Parathyroid adenoma (tissue), 2 donors: ENCODE data around the gene CFAP52.

Experiments used
- H2AFZ ChIP-seq: fragments of 300-600 bp; sonication (generic); one replicate; pipeline ENCODE4 v1.7.0; 2017; ENCODE audit warnings: antibody characterized with exemption, mild to moderate bottlenecking
- H3K27ac ChIP-seq: fragments of 300-600 bp; sonication (generic); one replicate; pipeline ENCODE4 v1.7.0; 2017
- H3K27me3 ChIP-seq: fragments of 300-600 bp; sonication (generic); one replicate; pipeline ENCODE4 v1.7.0; 2017; ENCODE audit warnings: low read length; ENCODE audit not compliant: control insufficient read depth, insufficient read depth
- H3K36me3 ChIP-seq: fragments of 300-600 bp; sonication (generic); one replicate; pipeline ENCODE4 v1.7.0; 2017; ENCODE audit warnings: low read length; ENCODE audit not compliant: control insufficient read depth, insufficient read depth
- H3K4me1 ChIP-seq: fragments of 300-600 bp; sonication (generic); one replicate; pipeline ENCODE4 v1.7.0; 2017; ENCODE audit warnings: control low read depth
- H3K4me2 ChIP-seq: fragments of 300-600 bp; sonication (generic); one replicate; pipeline ENCODE4 v1.7.0; 2017; ENCODE audit warnings: low read length
- H3K4me3 ChIP-seq: fragments of 300-600 bp; sonication (generic); one replicate; pipeline ENCODE4 v1.7.0; 2017; ENCODE audit warnings: low read depth, low read length
- H3K79me2 ChIP-seq: fragments of 300-600 bp; sonication (generic); one replicate; pipeline ENCODE4 v1.7.0; 2017; ENCODE audit warnings: control low read depth
- H3K9ac ChIP-seq: fragments of 300-600 bp; sonication (generic); one replicate; pipeline ENCODE4 v1.7.0; 2017; ENCODE audit warnings: mild to moderate bottlenecking
- H3K9me3 ChIP-seq: fragments of 300-600 bp; sonication (generic); one replicate; pipeline ENCODE4 v1.7.0; 2017; ENCODE audit warnings: low read length; ENCODE audit not compliant: control insufficient read depth
- TF ChIP-seq, protein P1 (sequence below): fragments of 300-600 bp; sonication (generic); IDR thresholded peaks from one replicate; pipeline ENCODE4 v1.7.0; 2017; ENCODE audit warnings: antibody characterized with exemption, mild to moderate bottlenecking
- donor health status: primary hyperparathyroidism.

The CFAP52 gene

DNA sequence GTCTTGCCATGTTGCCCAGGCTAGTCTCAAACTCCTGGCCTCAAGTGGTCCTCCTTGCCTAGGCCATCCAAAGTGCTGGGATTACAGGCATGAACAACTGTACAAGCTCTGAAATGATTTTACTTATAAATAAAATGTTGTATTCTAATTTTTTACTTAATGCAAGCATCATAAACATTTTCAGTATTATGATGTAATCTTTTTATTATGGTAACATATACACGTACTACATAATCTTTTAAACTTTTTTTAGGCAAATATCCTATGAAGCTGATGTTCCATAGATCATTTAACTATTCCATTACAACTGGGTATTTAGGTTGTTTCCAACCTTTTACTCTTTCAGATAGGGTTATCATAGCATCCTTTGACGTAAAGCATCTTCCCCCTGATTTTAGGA is 35.1 kb downstream of the CFAP52 start:
- Histone ChIP-seq H3K9ac (no peak overlapping the region), H3K4me3 (no peak overlapping the region), H3K4me1 (no peaks in the 10 kb centered on the region), H2AFZ (no peak overlapping the region), H3K36me3 (no peaks in the 10 kb centered on the region), H3K9me3 (no peaks in the 10 kb centered on the region), H3K79me2 (no peaks in the 10 kb centered on the region), H3K27ac (no peak overlapping the region), H3K27me3 (no peaks in the 10 kb centered on the region), H3K4me2 (no peak overlapping the region)
- TF ChIP-seq, protein P1, sequence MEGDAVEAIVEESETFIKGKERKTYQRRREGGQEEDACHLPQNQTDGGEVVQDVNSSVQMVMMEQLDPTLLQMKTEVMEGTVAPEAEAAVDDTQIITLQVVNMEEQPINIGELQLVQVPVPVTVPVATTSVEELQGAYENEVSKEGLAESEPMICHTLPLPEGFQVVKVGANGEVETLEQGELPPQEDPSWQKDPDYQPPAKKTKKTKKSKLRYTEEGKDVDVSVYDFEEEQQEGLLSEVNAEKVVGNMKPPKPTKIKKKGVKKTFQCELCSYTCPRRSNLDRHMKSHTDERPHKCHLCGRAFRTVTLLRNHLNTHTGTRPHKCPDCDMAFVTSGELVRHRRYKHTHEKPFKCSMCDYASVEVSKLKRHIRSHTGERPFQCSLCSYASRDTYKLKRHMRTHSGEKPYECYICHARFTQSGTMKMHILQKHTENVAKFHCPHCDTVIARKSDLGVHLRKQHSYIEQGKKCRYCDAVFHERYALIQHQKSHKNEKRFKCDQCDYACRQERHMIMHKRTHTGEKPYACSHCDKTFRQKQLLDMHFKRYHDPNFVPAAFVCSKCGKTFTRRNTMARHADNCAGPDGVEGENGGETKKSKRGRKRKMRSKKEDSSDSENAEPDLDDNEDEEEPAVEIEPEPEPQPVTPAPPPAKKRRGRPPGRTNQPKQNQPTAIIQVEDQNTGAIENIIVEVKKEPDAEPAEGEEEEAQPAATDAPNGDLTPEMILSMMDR: no peak

DNA sequence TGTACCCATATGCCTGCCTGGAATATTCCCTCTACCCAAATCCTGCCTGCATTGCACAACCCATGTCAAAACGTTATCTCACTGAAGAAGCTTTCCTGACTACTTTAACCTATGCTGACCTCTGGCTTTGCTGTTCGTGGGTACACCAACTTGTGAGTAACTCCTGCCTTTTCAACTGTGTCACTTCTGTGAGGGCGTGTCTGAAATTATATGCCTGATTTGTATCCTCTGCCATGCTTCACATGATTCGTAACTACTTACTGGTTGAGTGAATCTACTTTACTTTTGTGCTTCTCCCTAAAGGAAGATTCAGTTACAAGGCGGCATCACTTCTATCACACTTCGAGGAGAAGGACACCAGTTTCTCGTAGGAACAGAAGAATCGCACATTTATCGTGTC is 35.6 kb downstream of the CFAP52 start:
- Histone ChIP-seq H3K4me2 (no peak overlapping the region), H3K9me3 (no peaks in the 10 kb centered on the region), H3K79me2 (no peaks in the 10 kb centered on the region), H3K27ac (no peak overlapping the region), H3K9ac (no peak overlapping the region), H3K27me3 (no peaks in the 10 kb centered on the region), H2AFZ (no peak overlapping the region), H3K4me3 (no peak overlapping the region), H3K36me3 (no peaks in the 10 kb centered on the region), H3K4me1 (no peaks in the 10 kb centered on the region)
- TF ChIP-seq, protein P1: no peak

DNA sequence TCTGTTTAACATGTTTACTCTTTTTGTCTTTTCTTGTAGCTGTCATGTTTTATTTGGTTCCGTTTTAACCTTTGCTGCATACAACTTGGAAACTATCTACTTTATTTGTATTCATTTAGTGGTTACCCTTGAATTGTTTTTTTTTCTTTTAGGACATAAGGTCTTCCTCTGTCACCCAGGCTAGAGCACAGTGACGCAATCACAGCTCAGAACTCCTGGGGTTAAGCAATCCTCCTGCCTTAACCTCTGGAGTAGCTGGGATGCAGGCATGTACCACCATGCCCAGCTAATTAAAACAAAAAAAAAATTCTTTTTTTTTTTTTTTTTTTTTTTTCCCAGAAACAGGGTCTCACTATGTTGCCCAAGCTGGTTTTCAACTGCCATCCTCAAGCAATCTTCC is 39.0 kb downstream of the CFAP52 start:
- H3K27me3 ChIP-seq: no peaks in the 10 kb centered on the region

DNA sequence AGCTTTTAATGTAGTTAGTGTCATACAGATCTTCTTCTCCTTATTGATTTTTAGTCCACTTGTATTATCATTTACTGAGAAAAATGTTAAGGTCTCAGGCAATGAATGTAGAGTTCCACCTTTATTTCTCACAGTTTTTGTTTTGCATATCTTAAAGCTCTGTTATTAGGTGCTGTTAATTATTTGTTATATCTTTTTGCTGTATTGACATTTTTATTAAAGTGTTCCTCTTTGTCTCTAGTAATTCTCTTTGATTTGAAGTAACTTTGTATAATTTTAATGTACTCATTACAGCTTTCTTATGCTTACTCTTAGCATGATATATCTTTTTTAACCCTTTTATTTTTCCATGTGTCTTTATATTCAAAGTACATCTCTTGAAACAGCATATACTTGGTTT is 46.5 kb downstream of the CFAP52 start:
- Histone ChIP-seq H3K27me3 (no peaks in the 10 kb centered on the region), H3K4me3 (no peak overlapping the region), H3K4me1 (no peaks in the 10 kb centered on the region), H3K36me3 (no peaks in the 10 kb centered on the region), H3K4me2 (no peak overlapping the region), H3K27ac (no peak overlapping the region), H3K9me3 (no peaks in the 10 kb centered on the region), H3K79me2 (no peaks in the 10 kb centered on the region), H3K9ac (no peak overlapping the region), H2AFZ (no peak overlapping the region)
- TF ChIP-seq, protein P1: no peak

More for the DNA sequence above, 39.0 kb downstream of the CFAP52 start:
- H2AFZ ChIP-seq: no peak overlapping the region
- TF ChIP-seq, protein P1: no peak
- H3K36me3 ChIP-seq: no peaks in the 10 kb centered on the region
- no peaks in the 10 kb centered on the region for H3K79me2 ChIP-seq
- H3K27ac ChIP-seq: no peak overlapping the region
- no peaks in the 10 kb centered on the region for H3K9me3 ChIP-seq
- no peak overlapping the region for H3K4me2 ChIP-seq
- H3K9ac ChIP-seq: no peak overlapping the region
- H3K4me3 ChIP-seq: no peak overlapping the region
- H3K4me1 ChIP-seq: no peaks in the 10 kb centered on the region

DNA sequence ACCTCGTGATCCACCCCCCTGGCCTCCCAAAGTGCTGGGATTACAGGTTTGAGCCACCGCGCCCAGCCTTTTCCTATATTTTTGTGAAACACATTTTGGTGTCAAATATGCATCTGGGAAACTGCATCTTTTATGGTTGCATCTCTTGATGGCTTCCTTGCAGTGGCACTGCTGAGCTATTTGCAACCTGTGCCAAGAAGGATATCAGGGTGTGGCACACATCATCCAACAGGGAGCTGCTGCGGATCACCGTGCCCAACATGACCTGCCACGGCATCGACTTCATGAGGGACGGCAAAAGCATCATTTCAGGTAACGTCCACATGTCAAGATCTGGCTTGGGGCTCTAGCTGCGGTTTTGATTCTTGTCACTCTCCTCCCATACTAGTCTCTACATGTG is 52.1 kb downstream of the CFAP52 start:
- no peak overlapping the region for H3K4me3 ChIP-seq
- no peaks in the 10 kb centered on the region for H3K79me2 ChIP-seq
- H3K9ac ChIP-seq: no peak overlapping the region
- TF ChIP-seq, protein P1: no peak
- H2AFZ ChIP-seq: no peak overlapping the region
- no peaks in the 10 kb centered on the region for H3K36me3 ChIP-seq
- no peak overlapping the region for H3K27ac ChIP-seq
- H3K4me2 ChIP-seq: no peak overlapping the region
- H3K27me3 ChIP-seq: no peaks in the 10 kb centered on the region
- H3K4me1 ChIP-seq: no peaks in the 10 kb centered on the region
- H3K9me3 ChIP-seq: no peaks in the 10 kb centered on the region
